Liver (tissue), 9 donors: ENCODE results near the gene KCNIP4. TPM values are rescaled to one million over a fixed set of nuclear protein-coding genes. Genes with fewer than 3 reads are reported as not detected.

ENCODE experiments used
- DNase-seq: peaks from one replicate; pipeline ENCODE4 v3.0.0-alpha.2; 2017; ENCODE audit warnings: low spot score
- H3K27ac ChIP-seq, 2 donors: one replicate each; pipeline ENCODE4 v1.7.0; 2013; ENCODE audit warnings: inconsistent platforms in 2 of 2, low read length in 2 of 2, control low read depth in 1 of 2, low read depth in 1 of 2, mild to moderate bottlenecking in 1 of 2
- H3K27me3 ChIP-seq, 4 donors: one replicate each; pipeline versions ENCODE4 v1.6.1 to v1.7.0; 2013; ENCODE audit warnings: low read length in 3 of 4, inconsistent platforms in 1 of 4, mild to moderate bottlenecking in 1 of 4, moderate library complexity in 1 of 4; ENCODE audit not compliant: control insufficient read depth in 4 of 4, insufficient read depth in 4 of 4
- H3K36me3 ChIP-seq, 4 donors: one replicate each; pipeline versions ENCODE4 v1.6.1 to v1.7.0; 2013; ENCODE audit warnings: low read length in 3 of 4, mild to moderate bottlenecking in 3 of 4, low read depth in 1 of 4, moderate library complexity in 1 of 4; ENCODE audit not compliant: control insufficient read depth in 4 of 4, insufficient read depth in 3 of 4
- H3K4me1 ChIP-seq, 4 donors: one replicate each; pipeline versions ENCODE4 v1.6.1 to v1.7.0; 2013; ENCODE audit warnings: low read length in 3 of 4, mild to moderate bottlenecking in 3 of 4, moderate library complexity in 1 of 4; ENCODE audit not compliant: control insufficient read depth in 4 of 4, insufficient read depth in 4 of 4
- H3K4me3 ChIP-seq, 3 donors: one replicate each; pipeline versions ENCODE4 v1.6.1 to v1.7.0; 2013; ENCODE audit warnings: low read length in 3 of 3, control low read depth in 1 of 3, low read depth in 1 of 3, mild to moderate bottlenecking in 1 of 3
- H3K9ac ChIP-seq, 2 donors: one replicate each; pipeline ENCODE4 v1.7.0; 2013; ENCODE audit warnings: low read length in 2 of 2, mild to moderate bottlenecking in 2 of 2, moderate library complexity in 2 of 2, control low read depth in 1 of 2, low read depth in 1 of 2
- H3K9me3 ChIP-seq, 4 donors: one replicate each; pipeline versions ENCODE4 v1.6.1 to v1.7.0; 2013; ENCODE audit warnings: low read length in 3 of 4; ENCODE audit not compliant: control insufficient read depth in 4 of 4
- EGR1 ChIP-seq, 2 donors: IDR thresholded peaks; 2 replicates each; pipeline ENCODE4 v1.6.1; 2016 to 2018; ENCODE audit warnings: antibody characterized with exemption in 2 of 2, low read depth in 2 of 2
- FOXA1 ChIP-seq: IDR thresholded peaks from 2 replicates; pipeline ENCODE4 v1.6.1; 2016; ENCODE audit warnings: antibody characterized with exemption
- JUND ChIP-seq, 2 donors: IDR thresholded peaks; 2 replicates each; pipeline ENCODE4 v1.6.1; 2016; ENCODE audit warnings: antibody characterized with exemption in 2 of 2
- NR2F2 ChIP-seq: IDR thresholded peaks from 2 replicates; pipeline ENCODE4 v1.6.1; 2016; ENCODE audit warnings: antibody characterized with exemption
- RAD21 ChIP-seq, 2 donors: IDR thresholded peaks; 2 replicates each; pipeline ENCODE4 v1.6.1; 2016; ENCODE audit warnings: antibody characterized with exemption in 2 of 2, mild to moderate bottlenecking in 2 of 2
- RXRA ChIP-seq, 2 donors: IDR thresholded peaks; 2 replicates each; pipeline ENCODE4 v1.6.1; 2017 to 2018; ENCODE audit warnings: antibody characterized with exemption in 2 of 2, mild to moderate bottlenecking in 1 of 2
- SP1 ChIP-seq: IDR thresholded peaks from 2 replicates; pipeline ENCODE4 v1.6.1; 2018; ENCODE audit warnings: antibody characterized with exemption, mild to moderate bottlenecking
- TAF1 ChIP-seq: conservative IDR thresholded peaks from 2 replicates; pipeline ENCODE4 v1.6.1; 2016; ENCODE audit warnings: antibody characterized with exemption, mild to moderate bottlenecking
- WGBS: extraction: QIAGEN DNeasy Blood & Tissue Kit; methylation state at CpG from one replicate; pipeline ENCODE4 v1.1.7; 2013; 5-methylcytosine and 5-hydroxymethylcytosine counted together
- polyA plus RNA-seq, 2 donors: library from polyadenylated mRNA; stranded (reverse) in 1 of 2; unstranded in 1 of 2; fragments of 200-250 nt in 1 of 2; fragments of >200 nt in 1 of 2; fragmentation: Nextera tagmentation in 1 of 2; extraction: Ambion mirVana in 1 of 2; gene quantifications; one replicate each; pipeline versions ENCODE4 v1.2.1 to v1.2.3, GENCODE V29; 2013 to 2015
- total RNA-seq, 2 donors: library from RNA; depleted of rRNA; stranded (reverse); fragments of >200 nt; gene quantifications; one replicate each; pipeline ENCODE4 v1.2.3, GENCODE V29; 2014
- TF ChIP-seq, protein P1 (sequence below): fragments of 150-350 bp; IDR thresholded peaks from 2 replicates; pipeline ENCODE4 v1.5.1; 2017; ENCODE audit warnings: improper control_type of control experiment, low read depth, low read length; ENCODE audit not compliant: missing input control
- TF ChIP-seq, protein P2 (sequence below): IDR thresholded peaks from 2 replicates; pipeline ENCODE4 v1.6.1; 2016; ENCODE audit warnings: antibody characterized with exemption
- TF ChIP-seq, protein P3 (sequence below): IDR thresholded peaks from 2 replicates; pipeline ENCODE4 v1.6.1; 2016; ENCODE audit warnings: antibody characterized with exemption
- TF ChIP-seq, protein P4 (sequence below): IDR thresholded peaks from 2 replicates; pipeline ENCODE4 v1.6.1; 2016; ENCODE audit warnings: antibody characterized with exemption, mild to moderate bottlenecking
- TF ChIP-seq, protein P5 (sequence below): IDR thresholded peaks from 2 replicates; pipeline ENCODE4 v1.6.1; 2016; ENCODE audit warnings: antibody characterized with exemption
- donor health status: healthy.
- donor health status: healthy.
- donor health status: healthy.
- donor health status: healthy.
- donor health status: healthy.

KCNIP4 gene
- total and polyA plus RNA-seq, 4 donors, result 0.08 to 0.14 TPM; not detected in 2

DNA sequence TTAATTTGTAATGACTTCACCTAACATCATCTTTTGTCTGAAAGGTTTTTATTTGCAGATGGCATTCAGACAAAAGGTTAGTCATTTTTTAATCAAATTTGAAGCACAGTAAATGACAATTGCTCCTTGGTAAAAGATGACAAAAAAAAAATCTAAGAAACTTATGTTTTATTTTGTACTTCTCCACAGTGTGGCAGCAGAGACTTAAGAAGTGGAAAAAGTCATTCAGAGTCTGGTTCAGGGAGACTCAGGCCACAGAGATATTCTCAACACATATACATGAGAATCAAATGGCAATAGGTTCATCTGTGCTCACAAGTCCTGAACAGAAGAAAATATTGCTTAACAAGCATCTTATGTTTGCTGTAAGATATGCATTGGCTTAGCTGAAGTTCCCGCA lies 436.2 kb downstream of the KCNIP4 start:
- no peaks in the 10 kb centered on the region for H3K27me3 ChIP-seq
- no peak overlapping the region for H3K27ac ChIP-seq
- no peaks in the 10 kb centered on the region for H3K4me1 ChIP-seq
- no peak for DNase-seq
- no peaks in the 10 kb centered on the region for H3K36me3 ChIP-seq
- 75% methylated on average over 1 of the region's 1 CpG for WGBS
- TF ChIP-seq, protein P1, sequence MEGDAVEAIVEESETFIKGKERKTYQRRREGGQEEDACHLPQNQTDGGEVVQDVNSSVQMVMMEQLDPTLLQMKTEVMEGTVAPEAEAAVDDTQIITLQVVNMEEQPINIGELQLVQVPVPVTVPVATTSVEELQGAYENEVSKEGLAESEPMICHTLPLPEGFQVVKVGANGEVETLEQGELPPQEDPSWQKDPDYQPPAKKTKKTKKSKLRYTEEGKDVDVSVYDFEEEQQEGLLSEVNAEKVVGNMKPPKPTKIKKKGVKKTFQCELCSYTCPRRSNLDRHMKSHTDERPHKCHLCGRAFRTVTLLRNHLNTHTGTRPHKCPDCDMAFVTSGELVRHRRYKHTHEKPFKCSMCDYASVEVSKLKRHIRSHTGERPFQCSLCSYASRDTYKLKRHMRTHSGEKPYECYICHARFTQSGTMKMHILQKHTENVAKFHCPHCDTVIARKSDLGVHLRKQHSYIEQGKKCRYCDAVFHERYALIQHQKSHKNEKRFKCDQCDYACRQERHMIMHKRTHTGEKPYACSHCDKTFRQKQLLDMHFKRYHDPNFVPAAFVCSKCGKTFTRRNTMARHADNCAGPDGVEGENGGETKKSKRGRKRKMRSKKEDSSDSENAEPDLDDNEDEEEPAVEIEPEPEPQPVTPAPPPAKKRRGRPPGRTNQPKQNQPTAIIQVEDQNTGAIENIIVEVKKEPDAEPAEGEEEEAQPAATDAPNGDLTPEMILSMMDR, result peak; percentile 22
- no peak for TF ChIP-seq JUND (IDR thresholded peaks at IDR 0.05)
- TF ChIP-seq RAD21 (IDR thresholded peaks at IDR 0.05), result peak; percentile 67
- TF ChIP-seq EGR1 (IDR thresholded peaks at IDR 0.05; ENCODE audit: low read depth in 2 of 2), result no peak
- no peak for TF ChIP-seq RXRA (IDR thresholded peaks at IDR 0.05)
- TF ChIP-seq, protein P2, sequence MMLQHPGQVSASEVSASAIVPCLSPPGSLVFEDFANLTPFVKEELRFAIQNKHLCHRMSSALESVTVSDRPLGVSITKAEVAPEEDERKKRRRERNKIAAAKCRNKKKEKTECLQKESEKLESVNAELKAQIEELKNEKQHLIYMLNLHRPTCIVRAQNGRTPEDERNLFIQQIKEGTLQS, result no peak
- TF ChIP-seq FOXA1, result no peak
- TF ChIP-seq, protein P3, sequence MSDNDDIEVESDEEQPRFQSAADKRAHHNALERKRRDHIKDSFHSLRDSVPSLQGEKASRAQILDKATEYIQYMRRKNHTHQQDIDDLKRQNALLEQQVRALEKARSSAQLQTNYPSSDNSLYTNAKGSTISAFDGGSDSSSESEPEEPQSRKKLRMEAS, result no peak
- no peak for TF ChIP-seq NR2F2
- TF ChIP-seq, protein P4, sequence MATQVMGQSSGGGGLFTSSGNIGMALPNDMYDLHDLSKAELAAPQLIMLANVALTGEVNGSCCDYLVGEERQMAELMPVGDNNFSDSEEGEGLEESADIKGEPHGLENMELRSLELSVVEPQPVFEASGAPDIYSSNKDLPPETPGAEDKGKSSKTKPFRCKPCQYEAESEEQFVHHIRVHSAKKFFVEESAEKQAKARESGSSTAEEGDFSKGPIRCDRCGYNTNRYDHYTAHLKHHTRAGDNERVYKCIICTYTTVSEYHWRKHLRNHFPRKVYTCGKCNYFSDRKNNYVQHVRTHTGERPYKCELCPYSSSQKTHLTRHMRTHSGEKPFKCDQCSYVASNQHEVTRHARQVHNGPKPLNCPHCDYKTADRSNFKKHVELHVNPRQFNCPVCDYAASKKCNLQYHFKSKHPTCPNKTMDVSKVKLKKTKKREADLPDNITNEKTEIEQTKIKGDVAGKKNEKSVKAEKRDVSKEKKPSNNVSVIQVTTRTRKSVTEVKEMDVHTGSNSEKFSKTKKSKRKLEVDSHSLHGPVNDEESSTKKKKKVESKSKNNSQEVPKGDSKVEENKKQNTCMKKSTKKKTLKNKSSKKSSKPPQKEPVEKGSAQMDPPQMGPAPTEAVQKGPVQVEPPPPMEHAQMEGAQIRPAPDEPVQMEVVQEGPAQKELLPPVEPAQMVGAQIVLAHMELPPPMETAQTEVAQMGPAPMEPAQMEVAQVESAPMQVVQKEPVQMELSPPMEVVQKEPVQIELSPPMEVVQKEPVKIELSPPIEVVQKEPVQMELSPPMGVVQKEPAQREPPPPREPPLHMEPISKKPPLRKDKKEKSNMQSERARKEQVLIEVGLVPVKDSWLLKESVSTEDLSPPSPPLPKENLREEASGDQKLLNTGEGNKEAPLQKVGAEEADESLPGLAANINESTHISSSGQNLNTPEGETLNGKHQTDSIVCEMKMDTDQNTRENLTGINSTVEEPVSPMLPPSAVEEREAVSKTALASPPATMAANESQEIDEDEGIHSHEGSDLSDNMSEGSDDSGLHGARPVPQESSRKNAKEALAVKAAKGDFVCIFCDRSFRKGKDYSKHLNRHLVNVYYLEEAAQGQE, result no peak
- TF ChIP-seq TAF1, result no peak
- TF ChIP-seq, protein P5, sequence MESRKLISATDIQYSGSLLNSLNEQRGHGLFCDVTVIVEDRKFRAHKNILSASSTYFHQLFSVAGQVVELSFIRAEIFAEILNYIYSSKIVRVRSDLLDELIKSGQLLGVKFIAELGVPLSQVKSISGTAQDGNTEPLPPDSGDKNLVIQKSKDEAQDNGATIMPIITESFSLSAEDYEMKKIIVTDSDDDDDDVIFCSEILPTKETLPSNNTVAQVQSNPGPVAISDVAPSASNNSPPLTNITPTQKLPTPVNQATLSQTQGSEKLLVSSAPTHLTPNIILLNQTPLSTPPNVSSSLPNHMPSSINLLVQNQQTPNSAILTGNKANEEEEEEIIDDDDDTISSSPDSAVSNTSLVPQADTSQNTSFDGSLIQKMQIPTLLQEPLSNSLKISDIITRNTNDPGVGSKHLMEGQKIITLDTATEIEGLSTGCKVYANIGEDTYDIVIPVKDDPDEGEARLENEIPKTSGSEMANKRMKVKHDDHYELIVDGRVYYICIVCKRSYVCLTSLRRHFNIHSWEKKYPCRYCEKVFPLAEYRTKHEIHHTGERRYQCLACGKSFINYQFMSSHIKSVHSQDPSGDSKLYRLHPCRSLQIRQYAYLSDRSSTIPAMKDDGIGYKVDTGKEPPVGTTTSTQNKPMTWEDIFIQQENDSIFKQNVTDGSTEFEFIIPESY, result no peak
- H3K9me3 ChIP-seq, result no peaks in the 10 kb centered on the region
- H3K9ac ChIP-seq, result no peak overlapping the region
- H3K4me3 ChIP-seq, result no peak overlapping the region

DNA sequence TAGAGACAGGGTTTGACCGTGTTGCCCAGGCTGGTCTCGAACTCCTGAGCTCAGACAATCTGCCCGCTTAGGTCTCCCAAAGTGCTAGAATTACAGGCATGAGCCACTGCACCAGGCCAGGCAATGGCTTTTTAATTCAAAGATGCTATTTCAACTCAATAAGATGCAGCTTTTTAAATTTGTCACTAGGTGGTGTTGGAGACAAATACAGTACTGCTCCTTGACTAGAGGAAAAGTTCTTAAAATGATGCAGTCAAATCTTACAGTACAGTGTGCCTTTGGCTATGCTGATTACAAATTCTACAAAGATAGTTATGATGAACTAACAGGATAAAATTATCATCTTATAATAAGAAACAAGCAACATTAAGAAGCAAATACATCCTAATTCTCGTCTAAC lies 441.1 kb downstream of the KCNIP4 start:
- H3K4me3 ChIP-seq, result no peak overlapping the region
- TF ChIP-seq RAD21 (IDR thresholded peaks at IDR 0.05), result peak in 1 of 2 donors; percentile 19
- no peak for TF ChIP-seq SP1
- H3K9ac ChIP-seq, result no peak overlapping the region
- H3K36me3 ChIP-seq, result no peaks in the 10 kb centered on the region
- no peaks in the 10 kb centered on the region for H3K4me1 ChIP-seq
- WGBS, result 87% methylated on average over 4 of the region's 4 CpGs
- DNase-seq, result no peak
- H3K27me3 ChIP-seq, result no peaks in the 10 kb centered on the region
- H3K27ac ChIP-seq, result no peak overlapping the region
- no peaks in the 10 kb centered on the region for H3K9me3 ChIP-seq
